Ectodermal cell (in vitro differentiated cells): Measurements from ENCODE around the gene TBC1D22A.

Experiments used
- H3K27ac ChIP-seq: 2 replicates; pipeline ENCODE4 v1.7.0; 2013; ENCODE audit warnings: mild to moderate bottlenecking, low read depth, low read length; ENCODE audit not compliant: insufficient read depth, poor library complexity, severe bottlenecking
- H3K27me3 ChIP-seq: 2 replicates; pipeline ENCODE4 v1.7.0; 2013; ENCODE audit warnings: mild to moderate bottlenecking, low read length; ENCODE audit not compliant: insufficient read depth, control insufficient read depth, poor library complexity, severe bottlenecking
- H3K36me3 ChIP-seq: one replicate; pipeline ENCODE4 v1.7.0; 2013; ENCODE audit warnings: low read length; ENCODE audit not compliant: control insufficient read depth, insufficient read depth
- H3K4me1 ChIP-seq: one replicate; pipeline ENCODE4 v1.7.0; 2013; ENCODE audit warnings: low read length; ENCODE audit not compliant: control insufficient read depth, insufficient read depth
- H3K4me3 ChIP-seq: 2 replicates; pipeline ENCODE4 v1.7.0; 2013; ENCODE audit warnings: low read depth, low read length, control low read depth; ENCODE audit not compliant: insufficient read depth
- H3K9me3 ChIP-seq: 2 replicates; pipeline ENCODE4 v1.7.0; 2013; ENCODE audit warnings: mild to moderate bottlenecking, low read length, moderate library complexity; ENCODE audit not compliant: control insufficient read depth
- WGBS, 2 experiments: methylation state at CpG; one replicate each; pipeline ENCODE4 v1.1.7; 2013; ENCODE audit warnings: missing lambda C conversion rate in 2 of 2; 5-methylcytosine and 5-hydroxymethylcytosine counted together

The TBC1D22A gene

GRCh38 chr22:46761539-46762237 lies 762 bp upstream of the TBC1D22A start:
- H3K4me3 ChIP-seq, result peak overlapping the region; percentile 95
- H3K27ac ChIP-seq, result peak overlapping the region; percentile 90
- H3K27me3 ChIP-seq, result no peaks in the 10 kb centered on the region
- H3K4me1 ChIP-seq, result no peaks in the 10 kb centered on the region
- H3K9me3 ChIP-seq, result no peaks in the 10 kb centered on the region
- H3K36me3 ChIP-seq, result no peaks in the 10 kb centered on the region
- WGBS, 2 experiments, result 7 to 16% methylated on average over 15 to 16 of the region's 17 CpGs

- WGBS, 2 experiments, result 32% methylated on average over 13 of the region's 13 CpGs
- H3K4me1 ChIP-seq, result no peaks in the 10 kb centered on the region
- no peaks in the 10 kb centered on the region for H3K9me3 ChIP-seq
- H3K27ac ChIP-seq, result no peak overlapping the region
- H3K4me3 ChIP-seq, result peak overlapping the region; percentile 95
- H3K36me3 ChIP-seq, result no peaks in the 10 kb centered on the region
- H3K27me3 ChIP-seq, result no peaks in the 10 kb centered on the region
Observed at GRCh38 chr22:46763051-46763705, 728 bp downstream of the TBC1D22A start.

- Histone ChIP-seq H3K27me3 (no peaks in the 10 kb centered on the region), H3K27ac (no peak overlapping the region), H3K36me3 (no peaks in the 10 kb centered on the region), H3K4me3 (no peak overlapping the region), H3K9me3 (no peaks in the 10 kb centered on the region), H3K4me1 (no peaks in the 10 kb centered on the region)
- 93 to 94% methylated on average over 6 of the region's 6 CpGs for WGBS, 2 experiments
Observed at GRCh38 chr22:46764140-46764680, 1.8 kb downstream of the TBC1D22A start.

- Histone ChIP-seq H3K9me3 (no peaks in the 10 kb centered on the region), H3K4me1 (no peaks in the 10 kb centered on the region), H3K27me3 (no peaks in the 10 kb centered on the region), H3K36me3 (no peaks in the 10 kb centered on the region), H3K4me3 (no peak overlapping the region), H3K27ac (no peak overlapping the region)
- 93 to 96% methylated on average over 6 of the region's 6 CpGs for WGBS, 2 experiments
Observed at GRCh38 chr22:46764779-46765485, 2.5 kb downstream of the TBC1D22A start.

- no peak overlapping the region for H3K27ac ChIP-seq
- H3K4me3 ChIP-seq, result no peak overlapping the region
- H3K27me3 ChIP-seq, result no peaks in the 10 kb centered on the region
- no peaks in the 10 kb centered on the region for H3K4me1 ChIP-seq
- 93 to 95% methylated on average over 8 of the region's 8 CpGs for WGBS, 2 experiments
- no peaks in the 10 kb centered on the region for H3K9me3 ChIP-seq
- no peaks in the 10 kb centered on the region for H3K36me3 ChIP-seq
Observed at GRCh38 chr22:46766611-46767010, 4.2 kb downstream of the TBC1D22A start.

GRCh38 chr22:46767249-46767985 lies 5.0 kb downstream of the TBC1D22A start:
- no peak overlapping the region for H3K27ac ChIP-seq
- H3K27me3 ChIP-seq, result no peaks in the 10 kb centered on the region
- H3K4me1 ChIP-seq, result no peaks in the 10 kb centered on the region
- WGBS, 2 experiments, result 93 to 96% methylated on average over 11 of the region's 11 CpGs
- H3K9me3 ChIP-seq, result no peaks in the 10 kb centered on the region
- no peaks in the 10 kb centered on the region for H3K36me3 ChIP-seq
- no peak overlapping the region for H3K4me3 ChIP-seq

- Histone ChIP-seq H3K27me3 (no peaks in the 10 kb centered on the region), H3K4me3 (no peak overlapping the region), H3K36me3 (no peaks in the 10 kb centered on the region), H3K9me3 (no peaks in the 10 kb centered on the region), H3K27ac (no peak overlapping the region), H3K4me1 (peaks cover 4% of the 10 kb centered on the region)
- 94 to 96% methylated on average over 17 of the region's 17 CpGs for WGBS, 2 experiments
Observed at GRCh38 chr22:46769191-46769675, 6.8 kb downstream of the TBC1D22A start.

GRCh38 chr22:46769706-46770105 lies 7.3 kb downstream of the TBC1D22A start:
- Histone ChIP-seq H3K9me3 (no peaks in the 10 kb centered on the region), H3K27ac (no peak overlapping the region), H3K4me3 (no peak overlapping the region), H3K27me3 (no peaks in the 10 kb centered on the region), H3K36me3 (no peaks in the 10 kb centered on the region), H3K4me1 (peaks cover 4% of the 10 kb centered on the region)
- WGBS, 2 experiments, result 93 to 97% methylated on average over 6 of the region's 6 CpGs

GRCh38 chr22:46770151-46770641 lies 7.7 kb downstream of the TBC1D22A start:
- no peaks in the 10 kb centered on the region for H3K36me3 ChIP-seq
- H3K4me3 ChIP-seq, result no peak overlapping the region
- H3K27me3 ChIP-seq, result no peaks in the 10 kb centered on the region
- 94 to 95% methylated on average over 14 of the region's 14 CpGs for WGBS, 2 experiments
- H3K27ac ChIP-seq, result no peak overlapping the region
- H3K4me1 ChIP-seq, result peaks cover 4% of the 10 kb centered on the region
- no peaks in the 10 kb centered on the region for H3K9me3 ChIP-seq
